SH-SY5Y (cell line): ENCODE data around the gene SLC41A3.

ENCODE experiments used
- GATA2 ChIP-seq: IDR thresholded peaks from 2 replicates; pipeline ENCODE4 v1.6.1; 2011; ENCODE audit warnings: mild to moderate bottlenecking, low read depth, low read length
- GATA3 ChIP-seq: IDR thresholded peaks from 2 replicates; pipeline ENCODE4 v1.6.1; 2011; ENCODE audit warnings: low read depth, mild to moderate bottlenecking, low read length, moderate library complexity

Gene SLC41A3

GRCh38 chr3:126084768-126085180 lies 850 bp upstream of the SLC41A3 start:
- TF ChIP-seq GATA2, result no peak
- TF ChIP-seq GATA3, result no peak

GRCh38 chr3:126083511-126083912 lies 412 bp downstream of the SLC41A3 start:
- no peak for TF ChIP-seq GATA2

- TF ChIP-seq GATA2 (no peak), GATA3 (no peak)
Observed at GRCh38 chr3:126083138-126083445, 832 bp downstream of the SLC41A3 start.

DNA sequence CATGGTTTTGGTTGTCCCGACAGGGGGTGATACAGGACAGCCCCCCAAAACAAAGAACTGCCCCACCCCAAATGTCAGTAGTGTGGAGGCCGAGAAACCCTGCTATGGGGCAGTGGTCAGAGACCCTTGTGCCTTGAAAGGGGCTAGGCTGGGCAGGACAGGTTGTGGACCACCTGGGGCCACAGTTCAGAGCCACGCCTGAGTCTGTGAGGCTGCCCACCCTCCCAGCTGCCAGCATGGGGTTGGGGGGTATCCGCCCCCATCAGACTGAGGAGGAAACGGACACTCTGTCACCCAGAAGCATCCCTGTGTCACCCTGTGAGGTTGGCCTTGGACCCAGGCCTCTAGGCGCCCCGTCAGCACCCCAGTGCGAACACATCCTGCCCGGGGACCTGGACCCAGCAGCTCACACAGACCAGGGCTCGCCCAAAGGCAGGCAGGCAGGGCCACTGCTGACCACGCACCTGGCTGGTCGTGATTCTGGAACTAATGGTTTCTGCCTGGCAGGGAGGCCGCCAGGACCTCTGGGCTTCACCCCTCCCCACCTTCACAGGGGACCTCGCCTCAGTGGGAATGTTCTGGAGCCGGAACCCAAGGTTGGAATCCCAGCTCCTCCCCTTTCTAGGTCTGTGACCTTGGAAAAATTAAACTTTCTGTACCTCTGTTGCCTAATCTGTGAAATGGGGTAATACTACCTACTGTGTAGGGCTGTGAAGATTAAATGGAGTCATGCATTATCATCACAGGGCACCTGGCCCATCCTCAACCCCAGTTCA lies 1.4 kb downstream of the SLC41A3 start:
- TF ChIP-seq GATA2 (no peak), GATA3 (no peak)

- no peak for TF ChIP-seq GATA2
- no peak for TF ChIP-seq GATA3
Observed at GRCh38 chr3:126081618-126082361, 2.1 kb downstream of the SLC41A3 start.

GRCh38 chr3:126080970-126081369 lies 3.0 kb downstream of the SLC41A3 start:
- TF ChIP-seq GATA2 (no peak), GATA3 (no peak)

DNA sequence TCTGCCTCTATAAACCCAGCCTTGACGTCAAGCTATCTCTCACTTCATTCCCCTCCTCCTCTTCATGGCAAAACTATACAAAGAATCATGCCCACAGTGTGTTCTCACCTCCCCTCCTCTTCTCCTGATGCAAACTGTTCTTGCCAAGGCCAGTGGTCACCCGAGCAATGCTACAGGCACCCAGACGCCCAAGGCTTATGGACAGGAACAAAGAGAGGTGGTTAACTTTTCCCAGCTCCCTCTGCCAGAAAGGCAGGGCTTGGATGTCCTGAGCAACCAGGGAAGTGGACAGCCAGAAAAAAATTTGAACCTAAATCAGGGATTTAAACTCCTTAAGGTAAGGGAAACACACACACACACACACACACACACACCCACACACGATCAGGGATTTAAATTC lies 5.1 kb downstream of the SLC41A3 start:
- TF ChIP-seq GATA2 (no peak), GATA3 (no peak)

DNA sequence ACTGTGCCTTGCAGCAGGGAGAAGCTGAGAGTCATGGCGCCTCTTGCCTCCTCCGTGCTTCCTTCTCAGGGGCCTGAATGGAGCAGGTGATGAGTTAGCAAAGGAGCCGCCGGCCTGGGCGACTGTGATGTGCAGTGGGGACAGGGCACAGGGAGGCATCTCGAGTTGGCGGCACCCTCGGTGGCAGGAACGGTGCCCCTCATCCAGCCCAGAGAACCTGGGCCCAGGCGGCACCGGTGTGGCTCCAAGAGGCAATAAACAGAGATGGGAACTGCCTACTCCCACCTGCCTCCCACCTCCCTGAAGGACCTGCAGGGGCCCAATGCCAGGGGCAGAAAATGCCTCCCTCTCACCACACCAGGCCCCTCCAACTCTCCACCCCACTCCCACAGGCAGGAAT lies 6.2 kb downstream of the SLC41A3 start:
- no peak for TF ChIP-seq GATA3
- TF ChIP-seq GATA2, result no peak

DNA sequence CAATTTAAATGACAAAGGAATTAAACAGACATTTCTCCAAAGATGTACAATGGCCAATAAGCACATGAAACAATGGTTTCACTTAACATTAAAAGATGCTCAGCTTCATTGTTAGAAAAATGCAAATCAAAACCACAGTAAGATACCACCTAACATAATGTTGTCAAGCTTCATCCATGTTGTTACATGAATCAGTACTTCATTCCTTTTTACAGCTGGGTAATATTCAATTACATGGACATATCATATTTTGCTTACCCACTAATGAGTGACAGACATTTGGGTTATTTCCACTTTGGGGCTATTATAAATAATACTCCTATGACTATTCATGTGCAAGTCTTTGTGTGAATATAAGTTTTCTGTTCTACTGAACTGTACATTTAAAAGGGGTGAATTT lies 7.8 kb downstream of the SLC41A3 start:
- TF ChIP-seq GATA3 (no peak), GATA2 (no peak)

DNA sequence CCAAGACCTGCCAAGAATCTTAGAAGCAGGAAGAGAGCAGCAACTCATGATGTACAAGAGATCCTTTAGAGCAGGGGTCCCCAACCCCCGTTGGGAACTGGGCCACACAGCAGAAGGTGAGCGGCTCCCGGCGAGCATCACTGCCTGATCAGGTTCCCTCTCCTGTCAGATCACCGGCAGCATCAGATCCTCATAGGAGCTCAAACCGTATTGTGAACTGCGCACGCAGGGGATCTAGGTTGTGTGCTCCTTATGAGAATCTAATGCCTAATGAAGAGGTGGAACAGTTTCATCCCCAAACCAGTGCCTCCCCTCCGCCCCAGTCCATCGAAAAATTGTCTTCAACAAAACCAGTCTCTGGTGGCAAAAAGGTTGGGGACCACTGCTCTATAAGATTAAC lies 13.8 kb downstream of the SLC41A3 start:
- TF ChIP-seq GATA2, result no peak
- TF ChIP-seq GATA3, result no peak

GRCh38 chr3:126067959-126068358 lies 16.0 kb downstream of the SLC41A3 start:
- TF ChIP-seq GATA3 (no peak), GATA2 (no peak)

DNA sequence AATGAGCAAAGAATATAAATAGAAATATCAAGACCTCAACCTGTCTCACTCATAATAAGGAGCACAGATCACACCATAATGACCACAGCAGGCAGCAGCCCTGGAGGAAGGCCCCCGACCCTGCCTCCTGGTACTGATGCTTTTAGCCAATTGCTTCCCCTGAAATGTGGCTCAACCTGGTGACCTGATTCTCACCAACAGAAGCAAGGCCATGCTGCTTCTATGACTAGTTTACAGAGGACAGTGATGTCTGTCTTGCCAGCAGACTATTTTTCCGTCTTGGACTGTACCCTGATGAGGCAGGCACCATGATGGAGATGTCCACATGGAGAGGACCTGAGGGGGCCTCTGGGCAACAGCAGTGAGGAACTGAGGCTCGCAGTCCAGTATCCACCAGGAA lies 18.0 kb downstream of the SLC41A3 start:
- TF ChIP-seq GATA3 (no peak), GATA2 (no peak)

GRCh38 chr3:126064627-126065258 lies 19.2 kb downstream of the SLC41A3 start:
- no peak for TF ChIP-seq GATA2

DNA sequence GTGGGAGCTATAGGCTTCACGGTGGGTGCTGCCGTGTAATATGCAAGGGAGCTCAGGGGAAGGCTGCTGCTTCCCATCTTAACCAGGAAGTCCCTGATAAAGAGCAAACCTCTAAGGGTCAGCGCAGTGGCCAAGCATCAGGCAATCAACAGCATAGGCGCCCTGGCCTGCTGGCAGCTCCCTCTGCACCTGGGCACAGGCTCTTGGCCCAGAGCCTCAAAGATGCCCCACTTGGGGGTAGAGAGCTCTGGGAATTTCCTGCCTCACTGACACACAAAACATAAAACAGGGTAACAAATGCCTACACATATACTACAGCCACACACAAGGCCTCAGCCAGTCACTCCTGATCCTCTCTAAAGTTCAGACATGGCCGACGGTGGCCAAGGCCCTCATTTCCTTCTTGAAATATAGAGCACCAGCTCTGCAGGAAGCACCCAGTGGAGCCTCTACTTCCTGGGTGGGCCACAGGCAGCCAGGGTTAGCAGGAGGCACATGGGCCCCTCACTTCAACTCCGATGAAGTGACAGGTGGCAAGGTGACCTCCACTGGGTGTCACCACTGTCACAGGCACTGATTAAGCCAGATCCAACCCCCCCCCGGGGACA lies 20.5 kb downstream of the SLC41A3 start:
- no peak for TF ChIP-seq GATA3
- TF ChIP-seq GATA2, result no peak
